Activated effector memory CD4-positive, alpha-beta T cell treated with anti-CD3 and anti-CD28 coated beads, Interleukin-2, amount 50 U/mL, for 16 hours (primary cell): Measurements from ENCODE around the gene TEX30.

Source experiments
- DNase-seq: peaks from one replicate; pipeline ENCODE4 v3.0.0-alpha.2; 2020

The TEX30 gene

DNA sequence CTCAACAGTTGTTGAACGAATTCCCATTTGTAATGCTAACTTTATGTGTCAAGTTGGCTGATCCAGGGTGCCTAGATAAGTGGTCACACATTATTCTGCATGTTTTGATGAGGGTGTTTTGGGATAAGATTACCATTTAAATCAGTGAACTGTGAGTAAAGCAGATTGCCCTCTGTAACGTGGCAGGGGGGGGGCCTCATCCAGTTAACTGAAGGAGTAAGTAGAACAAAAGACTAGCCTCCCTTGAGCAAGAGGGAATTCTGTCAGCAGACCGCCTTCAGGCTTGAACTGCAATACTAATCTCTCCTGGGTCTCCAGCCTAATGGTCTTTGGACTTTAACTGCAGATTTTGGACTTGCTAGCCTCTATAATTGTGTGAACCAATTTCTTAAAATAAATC, 4.2 kb upstream of the TEX30 start:
- DNase-seq = no peak

DNA sequence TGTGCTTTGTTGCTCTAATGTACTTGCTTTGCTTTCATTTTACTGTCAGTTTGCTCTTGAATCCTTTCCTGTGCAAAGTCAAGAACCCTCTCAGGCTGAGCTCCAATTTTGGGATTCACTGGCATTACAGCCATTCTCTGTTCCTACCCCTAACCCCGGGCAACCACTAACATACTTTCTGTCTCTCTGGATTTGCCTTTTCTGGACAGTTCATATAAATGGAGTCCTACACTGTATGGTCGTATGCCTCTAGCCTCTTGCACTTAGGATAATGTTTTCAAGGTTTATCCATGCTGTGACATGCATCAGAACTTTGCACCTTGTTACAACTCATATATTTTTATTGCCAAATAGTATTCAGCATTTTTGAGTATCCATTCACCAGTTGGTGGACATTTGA, 2.7 kb upstream of the TEX30 start:
- no peak for DNase-seq

DNA sequence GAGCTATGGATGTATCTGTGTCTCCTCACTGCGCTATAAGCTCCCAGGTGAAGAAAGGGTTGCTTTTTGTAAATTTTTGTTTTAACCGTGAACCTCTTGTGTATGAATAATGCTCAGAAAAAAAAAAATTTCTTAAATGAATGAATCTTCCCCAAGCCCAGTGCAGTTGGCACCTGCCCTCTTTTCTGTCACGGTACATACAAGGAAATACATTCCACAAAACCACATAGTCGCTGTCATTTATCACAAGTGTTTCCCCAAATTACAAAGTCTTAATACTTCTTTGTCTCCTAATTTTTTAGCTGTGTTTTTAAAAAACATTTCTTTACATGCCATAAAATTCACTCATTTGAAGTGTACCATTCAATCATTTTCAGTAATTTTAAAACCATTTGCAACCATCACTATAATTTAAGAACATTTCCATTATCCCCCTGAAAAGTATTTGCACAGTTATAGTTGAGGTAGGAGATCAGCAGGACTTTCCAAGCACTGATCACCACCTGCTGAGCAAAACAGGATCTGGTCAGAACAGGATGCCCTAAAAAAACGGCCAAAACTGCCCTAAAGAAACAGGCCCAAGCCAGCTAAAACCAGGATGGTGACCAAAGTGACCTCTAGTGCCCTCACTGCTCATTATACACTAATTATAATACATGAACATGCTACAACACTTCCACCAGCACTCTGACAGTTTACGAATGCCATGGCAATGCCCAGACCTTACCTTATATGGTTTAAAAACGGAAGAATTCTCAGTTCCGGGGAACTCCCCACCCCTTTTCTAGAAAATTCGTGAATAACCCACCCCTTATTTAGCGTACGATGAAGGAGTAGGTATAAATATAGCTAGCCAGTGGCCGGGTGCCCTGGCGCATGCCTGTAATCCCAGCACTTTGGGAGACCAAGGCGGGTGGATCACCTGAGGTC, 1.3 kb upstream of the TEX30 start:
- DNase-seq = no peak

DNA sequence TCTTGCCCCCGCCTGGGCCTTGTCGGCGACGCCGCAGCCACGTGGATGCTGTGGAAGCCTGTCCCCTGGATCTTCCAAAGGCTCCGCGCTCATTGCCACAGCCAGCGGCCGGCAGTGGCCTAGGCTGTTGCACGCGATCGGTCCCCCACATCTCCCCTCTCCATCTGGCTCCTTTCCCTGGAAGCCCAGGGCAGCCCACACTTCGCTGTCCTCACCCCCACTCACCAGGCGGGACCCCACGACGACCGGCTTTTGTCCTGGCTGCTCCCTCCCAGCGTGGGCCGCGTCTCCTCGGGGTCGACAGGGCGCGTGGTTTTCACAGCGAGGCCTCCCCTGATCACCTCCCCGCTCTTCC, 605 bp upstream of the TEX30 start:
- no peak for DNase-seq

DNA sequence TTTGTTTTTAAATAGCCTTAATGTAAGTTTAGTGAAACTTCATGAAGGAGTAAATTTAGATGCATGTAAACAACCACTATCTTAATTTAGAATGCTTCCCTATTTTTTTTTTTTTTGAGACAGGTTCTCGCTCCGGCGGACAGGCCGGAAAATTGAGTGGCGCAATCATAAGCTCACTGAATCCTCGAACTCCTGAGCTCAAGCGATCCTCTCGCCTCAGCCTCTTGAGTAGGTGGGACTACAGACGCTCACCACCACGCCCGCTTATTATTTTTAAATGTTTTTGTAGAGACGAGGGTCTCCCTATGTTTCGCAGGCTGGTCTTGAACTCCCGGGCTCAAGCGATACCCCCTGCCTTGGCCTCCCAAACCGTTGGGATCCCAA, 1.6 kb downstream of the TEX30 start:
- DNase-seq = no peak

DNA sequence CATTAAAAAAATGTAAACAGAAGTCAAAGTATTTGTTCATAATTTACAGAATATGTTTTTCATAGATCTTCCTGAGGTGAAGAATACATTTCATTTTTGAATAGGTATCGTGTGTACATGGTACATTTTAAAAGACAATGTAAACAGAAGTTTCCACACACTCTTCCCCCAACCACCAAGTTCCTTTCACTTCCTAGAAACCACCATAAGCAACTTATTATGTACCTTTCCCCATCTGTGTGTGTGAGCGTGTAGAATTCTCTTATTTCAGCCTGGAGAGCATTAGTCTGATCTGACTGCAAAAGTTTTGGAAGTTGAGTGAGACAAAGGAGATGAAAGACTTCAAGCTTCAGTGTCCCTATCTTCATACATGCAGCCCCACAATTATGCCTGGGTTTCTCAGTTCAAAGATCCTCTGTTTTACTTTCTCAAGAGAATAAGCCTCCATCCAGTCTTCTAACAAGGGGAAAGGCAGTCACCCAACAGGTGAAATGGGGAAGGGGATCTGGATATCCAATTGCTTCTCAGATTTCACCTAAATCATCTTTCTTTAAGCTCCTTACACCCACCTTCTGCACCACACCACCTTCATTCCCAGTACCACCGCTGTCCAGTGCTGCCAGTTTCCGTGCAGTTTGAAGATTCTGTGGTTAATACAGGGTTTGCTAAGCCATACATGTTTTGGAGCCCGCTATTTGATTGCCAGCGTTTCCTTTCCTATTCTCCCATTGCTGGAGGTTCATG, 2.1 kb downstream of the TEX30 start:
- DNase-seq = no peak

DNA sequence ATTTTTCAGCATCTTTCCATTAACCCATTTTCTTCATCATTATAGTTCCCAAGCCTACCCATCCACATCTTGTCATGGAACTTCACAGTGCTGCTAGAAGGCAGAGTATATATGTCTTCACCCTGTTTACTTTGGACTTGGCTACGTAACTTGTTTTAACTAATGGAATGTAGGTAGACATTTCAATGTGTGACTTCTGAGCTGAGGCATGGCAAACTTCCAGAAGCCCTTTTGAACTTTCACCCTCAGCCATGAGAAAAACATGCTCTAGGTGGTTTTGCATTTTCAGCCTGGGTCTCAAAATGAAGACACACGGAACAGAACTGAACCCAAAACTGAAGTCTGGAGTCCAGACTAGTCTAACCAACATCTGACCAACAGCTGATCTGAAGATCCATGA, 3.2 kb downstream of the TEX30 start:
- no peak for DNase-seq

DNA sequence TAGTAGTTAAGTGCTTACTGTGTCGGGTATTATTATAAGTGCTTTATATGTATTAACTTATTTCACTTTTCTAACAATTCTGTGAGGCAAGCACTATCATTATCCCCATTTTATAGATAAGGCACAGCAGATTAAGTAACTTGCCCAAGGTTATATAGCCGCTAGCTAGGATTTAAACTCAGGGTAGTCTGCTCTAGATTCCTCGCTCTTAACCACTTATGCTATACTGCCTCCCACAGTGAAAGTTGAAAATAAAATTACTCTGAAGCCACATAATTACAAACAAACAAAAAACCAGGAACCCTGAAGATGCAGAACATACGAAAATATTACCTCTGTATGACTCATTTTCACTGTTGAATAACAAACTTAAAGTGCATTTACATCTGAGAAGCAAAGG, 3.9 kb downstream of the TEX30 start:
- DNase-seq = no peak

DNA sequence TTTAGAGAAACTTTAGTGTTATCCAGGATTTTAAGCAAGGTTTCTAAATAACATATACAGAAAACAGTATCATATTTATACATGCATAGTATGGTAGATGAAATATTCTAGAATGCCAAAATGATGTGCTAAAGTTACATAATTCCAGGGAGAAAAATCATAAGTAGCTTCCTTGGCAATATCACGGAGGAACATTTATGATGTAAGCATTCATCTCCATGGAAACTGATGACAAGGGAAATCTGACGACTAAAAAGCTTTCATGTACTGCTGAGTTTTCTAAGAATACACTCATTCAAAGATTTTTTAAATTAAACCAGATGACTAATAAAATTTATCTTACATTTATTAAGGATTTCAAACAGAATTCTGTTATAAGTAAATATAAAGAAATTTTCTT, 4.7 kb downstream of the TEX30 start:
- no peak for DNase-seq

DNA sequence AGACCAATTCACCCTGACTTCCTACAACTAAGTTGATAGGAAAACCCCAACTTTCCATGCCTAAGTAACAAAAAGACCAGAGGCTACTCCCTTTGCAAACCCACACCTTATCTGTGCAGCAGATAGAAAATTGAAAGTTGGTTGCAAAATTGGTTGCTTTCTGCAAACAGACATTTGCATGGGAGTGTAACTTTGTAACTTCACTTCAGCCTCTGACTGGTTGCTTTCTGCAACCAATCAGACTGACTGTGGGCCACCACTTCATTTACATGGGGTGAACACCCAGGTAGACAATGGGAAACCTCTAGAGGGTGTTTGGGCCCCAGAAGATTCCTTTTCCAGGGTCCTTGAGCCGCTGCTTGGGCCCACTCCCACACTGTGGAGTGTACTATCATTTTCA, 9.8 kb downstream of the TEX30 start:
- no peak for DNase-seq

DNA sequence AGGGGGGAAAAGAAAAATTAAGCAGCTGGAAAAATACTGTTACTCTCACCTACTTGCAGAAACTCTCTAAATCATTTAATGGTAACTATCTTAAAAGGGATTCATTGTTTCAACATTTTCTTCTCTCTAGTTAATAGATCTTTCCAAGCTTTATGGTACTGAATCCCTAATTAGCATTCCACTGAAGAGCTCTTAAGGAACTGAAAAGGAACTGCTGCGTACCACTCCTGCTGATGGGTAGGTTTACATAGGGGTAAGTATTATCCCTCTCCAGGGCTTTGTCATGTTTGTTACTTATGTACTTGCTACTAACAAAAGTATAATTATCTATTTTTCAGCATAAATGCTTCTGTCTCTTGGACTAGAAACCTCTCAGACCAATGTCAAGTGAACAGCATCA, 12.5 kb downstream of the TEX30 start:
- DNase-seq = no peak

DNA sequence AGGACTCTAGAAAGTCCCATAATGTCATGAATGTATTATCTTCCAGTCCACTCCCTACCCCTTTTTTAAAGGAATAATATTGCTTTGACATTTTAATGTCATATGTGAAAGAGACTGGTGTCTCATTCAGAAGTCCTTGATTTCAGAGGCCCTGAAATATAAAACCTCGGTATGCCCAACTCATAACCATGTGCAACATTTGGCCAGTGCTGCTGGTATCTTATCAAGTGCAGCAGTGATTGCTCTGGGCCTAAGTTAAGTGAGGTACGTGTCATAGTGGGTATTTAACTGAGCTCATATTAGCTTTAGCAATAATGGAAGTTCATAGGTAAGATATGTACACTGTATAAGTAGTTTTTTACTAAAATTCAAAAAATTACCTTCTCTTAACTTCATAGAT, 14.7 kb downstream of the TEX30 start:
- DNase-seq = no peak

DNA sequence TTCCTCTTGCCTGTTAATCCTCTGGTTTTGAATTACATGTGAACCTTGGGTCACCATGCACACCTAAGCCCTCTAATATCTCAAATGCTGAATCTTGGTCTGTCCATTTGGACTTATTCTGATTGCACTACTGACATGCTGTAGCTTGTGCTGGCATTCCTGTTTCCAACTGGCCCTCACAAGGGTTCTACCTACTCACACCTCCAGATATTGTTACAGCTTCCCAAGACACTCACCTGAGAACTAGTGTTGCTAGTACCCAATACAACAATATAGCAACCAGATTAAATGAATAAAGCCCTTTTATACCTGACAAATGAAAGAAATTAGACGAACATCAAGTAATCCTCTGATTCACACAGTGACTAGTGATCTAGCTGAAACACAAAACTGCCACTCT, 16.6 kb downstream of the TEX30 start:
- no peak for DNase-seq

DNA sequence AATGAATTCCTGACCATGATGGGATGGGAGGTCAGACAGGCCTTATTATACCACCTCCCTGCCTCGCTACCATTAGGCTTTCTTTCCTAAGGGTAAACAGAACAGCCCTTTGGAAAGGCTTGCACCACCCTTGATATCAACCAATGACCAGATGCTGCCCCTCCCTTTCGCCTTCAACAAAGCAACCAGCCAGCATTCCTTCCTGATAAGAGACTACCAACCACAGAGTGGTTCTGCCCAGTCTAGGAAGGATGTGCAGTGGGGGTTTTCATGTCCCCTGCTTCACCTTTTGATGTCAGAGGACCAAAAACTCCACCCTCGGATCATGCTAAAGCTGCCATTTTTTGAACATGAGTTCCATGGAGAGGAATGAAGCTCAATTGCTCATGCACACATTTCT, 21.7 kb downstream of the TEX30 start:
- DNase-seq = no peak

DNA sequence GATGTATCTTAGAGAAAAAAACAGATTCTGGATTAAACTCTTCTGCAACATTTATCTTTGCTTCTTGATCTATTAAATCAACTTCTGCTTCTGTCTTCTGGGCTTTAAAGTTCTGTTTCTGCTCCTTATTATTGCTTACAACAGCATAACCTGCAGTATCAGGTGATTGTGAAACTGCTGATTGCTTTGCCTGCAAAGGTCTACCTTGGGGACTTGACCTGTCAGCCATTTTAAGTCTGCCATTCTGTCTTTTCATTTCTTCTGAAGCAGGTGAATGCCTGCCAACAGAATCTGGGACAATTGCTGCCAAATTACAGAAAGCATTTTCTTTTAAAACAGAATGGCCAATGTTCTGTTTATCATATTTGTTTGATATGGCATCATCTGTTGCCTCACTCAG, 31.1 kb downstream of the TEX30 start:
- DNase-seq = no peak

DNA sequence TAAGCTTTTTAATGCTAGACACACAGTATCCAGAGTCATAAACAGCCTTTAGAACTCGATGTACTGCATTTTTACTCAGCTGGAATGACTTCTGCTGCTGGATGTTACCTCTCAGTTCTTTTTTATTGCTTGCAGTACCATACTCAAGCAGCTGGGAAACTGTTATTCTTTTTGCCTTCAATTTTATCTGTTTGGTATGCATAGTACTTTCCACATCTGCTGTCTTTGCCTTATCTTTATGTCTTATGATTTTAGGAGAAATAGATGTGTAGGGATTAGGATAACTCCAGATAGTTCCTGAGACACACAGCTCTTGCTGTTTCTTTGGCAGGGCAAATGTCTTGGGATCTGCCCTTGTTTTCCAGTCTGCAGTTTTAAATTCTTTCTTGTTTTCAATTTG, 31.5 kb downstream of the TEX30 start:
- no peak for DNase-seq

DNA sequence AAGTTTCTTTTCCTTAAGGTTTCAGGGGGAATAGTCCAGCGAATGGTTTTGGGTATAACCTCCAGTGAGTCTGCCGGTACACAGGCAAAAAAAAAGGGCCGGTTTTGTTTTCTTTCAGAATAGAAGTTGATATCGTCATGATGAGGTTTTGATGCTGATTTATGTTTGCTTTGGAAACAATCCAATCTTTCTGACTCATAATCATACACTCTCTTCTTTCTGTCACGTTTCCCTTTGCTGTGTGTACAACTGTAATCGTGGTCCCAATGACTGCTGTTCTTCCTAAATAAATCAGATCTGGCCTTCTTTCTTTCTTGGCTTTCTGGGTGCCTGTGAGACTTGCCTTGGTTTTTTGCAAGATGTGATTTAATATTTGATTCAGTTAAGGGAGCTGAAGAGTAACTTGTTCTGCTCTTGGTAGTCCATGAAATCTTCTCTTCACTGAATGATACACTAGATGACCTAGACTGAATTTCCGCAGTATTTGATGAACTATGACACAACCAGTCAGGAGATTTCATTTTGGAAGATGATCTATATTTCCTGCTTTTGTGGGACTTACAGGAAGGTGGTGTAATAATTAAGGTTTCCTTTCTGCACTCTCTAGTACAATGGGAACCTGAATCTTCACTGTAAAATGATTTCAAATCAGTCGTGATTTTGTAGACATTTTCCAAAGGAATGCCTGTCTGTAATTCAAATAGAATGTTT, 43.9 kb downstream of the TEX30 start:
- no peak for DNase-seq

DNA sequence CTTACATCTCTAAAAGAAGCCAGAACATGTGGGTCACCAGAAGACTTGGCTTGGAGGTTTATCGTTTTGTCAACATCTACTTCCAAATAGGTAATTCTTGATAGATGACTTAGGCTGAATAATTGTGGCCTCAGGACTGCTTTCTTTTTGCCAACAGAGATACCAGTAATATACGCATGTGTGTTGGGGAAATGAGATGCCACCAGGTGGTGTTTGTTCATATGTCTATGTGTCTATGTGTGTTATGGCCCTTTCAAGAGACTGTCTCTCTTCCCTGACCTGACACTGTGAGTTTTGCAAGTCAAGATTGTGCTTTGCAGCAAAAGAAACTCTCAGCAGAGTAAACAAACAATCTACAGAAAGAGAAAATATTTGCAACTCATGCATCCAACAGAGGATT, 47.2 kb downstream of the TEX30 start:
- DNase-seq = no peak

DNA sequence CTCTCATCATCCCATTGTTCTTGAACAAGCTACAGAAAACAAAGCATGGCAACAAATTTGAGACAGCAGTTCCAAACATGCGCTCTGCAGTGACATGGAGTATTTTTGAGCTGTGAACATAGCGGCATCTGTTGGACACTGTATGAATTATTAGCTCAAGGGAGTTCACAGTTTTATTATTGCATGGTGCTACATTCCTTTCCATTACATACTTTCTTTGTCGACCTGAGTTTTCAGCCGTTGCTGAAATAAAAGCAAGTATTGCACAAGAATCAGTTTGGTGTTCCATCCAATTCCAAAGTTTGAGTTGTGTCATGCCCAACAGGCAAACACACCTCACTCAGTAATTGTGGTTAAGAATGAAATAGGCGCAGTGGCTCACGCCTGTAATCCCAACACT, 48.7 kb downstream of the TEX30 start:
- no peak for DNase-seq

DNA sequence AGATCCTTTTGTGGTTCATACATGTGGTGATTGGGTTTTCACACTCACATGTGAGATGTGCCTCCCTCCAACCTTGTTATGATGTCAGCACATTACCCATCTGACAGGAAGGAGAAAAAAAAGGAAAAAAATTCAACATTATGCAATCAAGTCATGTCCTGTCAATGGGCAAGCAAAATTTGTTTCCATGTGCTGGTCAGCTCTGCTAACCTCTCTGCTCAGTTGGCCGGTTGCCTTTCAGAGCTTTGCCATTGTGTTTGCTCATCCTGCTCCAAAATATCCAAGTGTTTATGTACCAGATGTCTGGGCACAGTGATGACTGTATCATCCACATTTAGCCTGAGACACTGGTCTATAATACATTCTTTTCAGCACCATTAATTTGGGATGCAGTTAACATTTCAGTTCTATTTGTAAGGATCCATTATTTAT, 51.8 kb downstream of the TEX30 start:
- no peak for DNase-seq

DNA sequence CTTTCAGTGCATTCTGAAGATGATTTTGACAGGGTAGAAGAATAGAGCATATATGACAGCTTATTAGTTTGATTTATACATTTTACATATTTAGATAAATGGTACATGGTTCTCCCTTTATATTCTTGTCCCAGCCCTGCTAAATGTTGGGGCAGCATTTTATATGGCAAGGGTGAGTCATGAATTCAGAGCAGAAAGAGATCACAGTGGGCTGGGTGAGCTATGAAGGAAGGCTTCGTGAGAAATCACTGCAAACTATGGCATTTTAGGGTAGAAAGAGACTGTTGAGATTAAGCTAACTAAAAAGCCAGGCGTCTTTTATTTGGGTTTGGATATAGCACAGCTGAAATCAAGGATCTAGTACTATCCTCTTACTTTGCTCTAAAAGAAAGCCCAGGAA, 54.8 kb downstream of the TEX30 start:
- no peak for DNase-seq
